PC-3 (cell line): ENCODE data around the gene LRBA. TPM values are rescaled to one million over a fixed set of nuclear protein-coding genes. Genes with fewer than 3 reads are reported as not detected.
"Not testable (repeated sequence)": the region's sequence is repeated elsewhere in the genome, so short reads cannot be mapped to it uniquely, and the experiment has no call there.

ENCODE experiments used
- ATAC-seq: fragments of 200-7000 bp; cut with Tn5 transposase; 2 replicates; pipeline ENCODE4 v1.9.1; 2020; ENCODE audit warnings: mild to moderate bottlenecking, moderate library complexity
- BruUV-seq: library from RNA; stranded (reverse); fragments of 400-500 nt; replicated peaks from 2 replicates; lab custom pipeline; 2021; lab: Mats Ljungman, UMichigan
- CTCF ChIA-PET: fragments of 300-600 bp; sonication (Branson Sonifier 250); formaldehyde crosslinking; loops from one replicate; lab custom pipeline; 2022; ENCODE audit warnings: antibody characterized with exemption; lab: Charles Lee
- POLR2A ChIA-PET: fragments of 300-600 bp; sonication (Branson Sonifier 250); formaldehyde crosslinking; loops from one replicate; lab custom pipeline; 2022; ENCODE audit warnings: antibody characterized with exemption; ENCODE audit not compliant: unreplicated experiment; lab: Charles Lee
- DNase-seq: peaks from one replicate; pipeline ENCODE4 v3.0.0-alpha.2; 2015
- H2AFZ ChIP-seq: fragments of 300-600 bp; sonication (generic); 2 replicates; pipeline ENCODE4 v1.6.0; 2016; ENCODE audit warnings: antibody characterized with exemption, low read length
- H3F3A ChIP-seq: fragments of 300-600 bp; sonication (generic); one replicate; pipeline ENCODE4 v1.6.0; 2017; ENCODE audit warnings: antibody characterized with exemption, low read length, control low read depth, mild to moderate bottlenecking; ENCODE audit not compliant: unreplicated experiment
- H3K27ac ChIP-seq: fragments of 300-600 bp; sonication (generic); 2 replicates; pipeline ENCODE4 v1.5.1; 2016; ENCODE audit warnings: mild to moderate bottlenecking, low read length
- H3K27me3 ChIP-seq: fragments of 300-600 bp; sonication (generic); 2 replicates; pipeline ENCODE4 v1.6.1; 2016; ENCODE audit warnings: low read length, mixed read lengths
- H3K36me3 ChIP-seq: fragments of 300-600 bp; sonication (generic); 2 replicates; pipeline ENCODE4 v1.6.1; 2016; ENCODE audit warnings: low read depth, mixed run types, low read length, mixed read lengths
- H3K4me1 ChIP-seq: fragments of 300-600 bp; sonication (generic); 2 replicates; pipeline ENCODE4 v1.5.1; 2016; ENCODE audit warnings: low read length; ENCODE audit not compliant: insufficient read depth
- H3K4me2 ChIP-seq: fragments of 300-600 bp; sonication (generic); 2 replicates; pipeline ENCODE4 v1.6.0; 2016; ENCODE audit warnings: low read length
- H3K4me3 ChIP-seq: fragments of 300-600 bp; sonication (generic); 2 replicates; pipeline ENCODE4 v1.5.1; 2016; ENCODE audit warnings: mild to moderate bottlenecking, low read length, mixed read lengths
- H3K79me2 ChIP-seq: fragments of 300-600 bp; sonication (generic); 2 replicates; pipeline ENCODE4 v1.6.1; 2017; ENCODE audit warnings: low read length, mixed read lengths
- H3K9ac ChIP-seq: fragments of 300-600 bp; sonication (generic); 2 replicates; pipeline ENCODE4 v1.6.0; 2016; ENCODE audit warnings: mild to moderate bottlenecking, low read length
- H3K9me2 ChIP-seq: fragments of 300-600 bp; sonication (generic); replicated peaks from 2 replicates; pipeline ENCODE4 v1.6.1; 2016; ENCODE audit warnings: mixed run types, low read length, mixed read lengths
- H3K9me3 ChIP-seq: fragments of 300-600 bp; sonication (generic); 2 replicates; pipeline ENCODE4 v1.6.1; 2016; ENCODE audit warnings: low read length, mixed read lengths
- H4K20me1 ChIP-seq: fragments of 300-600 bp; sonication (generic); 2 replicates; pipeline ENCODE4 v1.6.1; 2016; ENCODE audit warnings: low read length, mixed read lengths
- EZH2 ChIP-seq: fragments of 300-600 bp; sonication (generic); IDR thresholded peaks from one replicate; pipeline ENCODE4 v1.6.1; 2017; ENCODE audit warnings: antibody characterized with exemption, mild to moderate bottlenecking, low read length; ENCODE audit not compliant: unreplicated experiment
- EZH2phosphoT487 ChIP-seq: fragments of 300-600 bp; sonication (generic); IDR thresholded peaks from 2 replicates; pipeline ENCODE4 v1.6.1; 2018; ENCODE audit warnings: mild to moderate bottlenecking, antibody characterized with exemption, low read length, borderline replicate concordance
- intact Hi-C: fragments of 100-400 bp; cut with micrococcal nuclease; formaldehyde crosslinking; loops from 2 replicates; pipeline ENCODE4 v1.9.0; 2023
- total RNA-seq: library from RNA; depleted of rRNA; stranded (reverse); fragments of >200 nt; gene quantifications from 2 replicates; pipeline ENCODE4 v1.2.3, GENCODE V29; 2014
- TF ChIP-seq, protein P1 (sequence below): fragments of 300-600 bp; sonication (generic); conservative IDR thresholded peaks from 2 replicates; pipeline ENCODE4 v1.5.1; 2017; ENCODE audit warnings: antibody characterized with exemption, low read depth, mild to moderate bottlenecking, low read length

Gene LRBA
- total RNA-seq, 1 experiment from 2014 or later, result 40.8 TPM

DNA sequence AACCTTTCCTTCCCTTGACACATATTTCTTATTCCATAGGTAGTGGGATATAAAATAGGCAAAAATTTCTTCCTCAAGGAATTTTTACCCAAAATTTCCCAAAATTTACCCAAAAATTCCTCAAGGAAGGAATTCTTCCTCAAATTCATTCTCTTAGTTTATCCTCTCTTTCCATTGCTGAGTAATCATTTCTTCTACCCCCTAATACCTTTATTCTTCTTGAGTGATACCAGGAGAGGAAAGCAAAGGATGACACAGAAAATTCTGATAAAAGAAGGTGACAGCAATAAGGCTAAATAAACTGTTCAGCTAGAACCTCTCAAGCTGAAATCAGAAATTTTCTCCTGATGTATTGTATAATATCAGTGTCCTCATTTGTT, 624.6 kb downstream of the LRBA start:
- H3K36me3 ChIP-seq, result no peaks in the 10 kb centered on the region
- H3K4me1 ChIP-seq, result no peaks in the 10 kb centered on the region
- ATAC-seq, result no peak
- ChIA-PET POLR2A (no interaction called here), CTCF (no interaction called here)
- H3K4me3 ChIP-seq, result no peak overlapping the region
- H4K20me1 ChIP-seq, result no peaks in the 10 kb centered on the region
- DNase-seq, result no peak
- H2AFZ ChIP-seq, result no peak overlapping the region
- no peaks in the 10 kb centered on the region for H3K79me2 ChIP-seq
- BruUV-seq, result no TSS peak
- intact Hi-C loops, result no loop called here
- H3K4me2 ChIP-seq, result no peak overlapping the region
- TF ChIP-seq EZH2 (no peak), EZH2phosphoT487 (no peak)
- TF ChIP-seq, protein P1, sequence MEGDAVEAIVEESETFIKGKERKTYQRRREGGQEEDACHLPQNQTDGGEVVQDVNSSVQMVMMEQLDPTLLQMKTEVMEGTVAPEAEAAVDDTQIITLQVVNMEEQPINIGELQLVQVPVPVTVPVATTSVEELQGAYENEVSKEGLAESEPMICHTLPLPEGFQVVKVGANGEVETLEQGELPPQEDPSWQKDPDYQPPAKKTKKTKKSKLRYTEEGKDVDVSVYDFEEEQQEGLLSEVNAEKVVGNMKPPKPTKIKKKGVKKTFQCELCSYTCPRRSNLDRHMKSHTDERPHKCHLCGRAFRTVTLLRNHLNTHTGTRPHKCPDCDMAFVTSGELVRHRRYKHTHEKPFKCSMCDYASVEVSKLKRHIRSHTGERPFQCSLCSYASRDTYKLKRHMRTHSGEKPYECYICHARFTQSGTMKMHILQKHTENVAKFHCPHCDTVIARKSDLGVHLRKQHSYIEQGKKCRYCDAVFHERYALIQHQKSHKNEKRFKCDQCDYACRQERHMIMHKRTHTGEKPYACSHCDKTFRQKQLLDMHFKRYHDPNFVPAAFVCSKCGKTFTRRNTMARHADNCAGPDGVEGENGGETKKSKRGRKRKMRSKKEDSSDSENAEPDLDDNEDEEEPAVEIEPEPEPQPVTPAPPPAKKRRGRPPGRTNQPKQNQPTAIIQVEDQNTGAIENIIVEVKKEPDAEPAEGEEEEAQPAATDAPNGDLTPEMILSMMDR, result no peak
- no peaks in the 10 kb centered on the region for H3F3A ChIP-seq
- no peaks in the 10 kb centered on the region for H3K9me3 ChIP-seq
- no peak overlapping the region for H3K9ac ChIP-seq
- no peaks in the 10 kb centered on the region for H3K27me3 ChIP-seq
- no peaks in the 10 kb centered on the region for H3K9me2 ChIP-seq
- H3K27ac ChIP-seq, result no peak overlapping the region

DNA sequence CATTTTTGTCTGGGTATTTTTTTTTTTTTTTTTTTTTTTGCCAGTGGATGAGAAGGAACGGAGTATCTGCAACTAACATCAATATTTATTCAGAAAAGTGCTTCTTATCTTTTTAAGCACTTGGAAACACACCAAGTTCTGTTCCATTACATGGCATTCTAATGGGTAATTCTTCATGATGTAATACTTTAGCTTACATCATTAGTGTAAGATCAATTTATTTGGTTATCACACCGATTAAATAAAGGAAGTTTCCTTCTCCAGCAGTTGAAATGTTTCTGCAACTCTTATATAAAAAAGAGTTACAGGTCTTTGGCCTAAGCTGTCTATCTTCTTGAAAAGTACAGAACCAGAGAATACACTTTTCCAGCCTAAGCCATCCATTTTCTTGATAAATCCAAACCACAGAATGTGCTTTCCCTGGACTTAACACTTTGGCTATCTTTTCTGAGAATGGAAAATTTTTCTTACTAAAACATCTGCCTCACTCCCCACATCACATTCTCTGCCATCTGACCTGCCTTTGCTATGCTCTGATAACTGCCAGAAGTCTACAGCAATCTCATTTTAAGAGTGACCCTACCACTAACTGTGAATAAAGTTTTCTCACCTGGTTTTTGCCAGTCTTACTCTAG, 625.1 kb downstream of the LRBA start:
- Histone ChIP-seq H3K79me2 (no peaks in the 10 kb centered on the region), H3F3A (no peaks in the 10 kb centered on the region), H3K9me3 (no peaks in the 10 kb centered on the region), H3K27ac (no peak overlapping the region), H4K20me1 (no peaks in the 10 kb centered on the region), H3K9ac (no peak overlapping the region), H2AFZ (no peak overlapping the region), H3K27me3 (no peaks in the 10 kb centered on the region), H3K4me2 (no peak overlapping the region), H3K4me3 (no peak overlapping the region), H3K4me1 (no peaks in the 10 kb centered on the region), H3K36me3 (no peaks in the 10 kb centered on the region), H3K9me2 (no peaks in the 10 kb centered on the region)
- ChIA-PET POLR2A (no interaction called here), CTCF (no interaction called here)
- TF ChIP-seq, protein P1, result no peak
- TF ChIP-seq EZH2, result no peak
- no peak for TF ChIP-seq EZH2phosphoT487
- ATAC-seq, result no peak
- no peak for DNase-seq
- BruUV-seq, result no TSS peak
- intact Hi-C loops, result no loop called here

DNA sequence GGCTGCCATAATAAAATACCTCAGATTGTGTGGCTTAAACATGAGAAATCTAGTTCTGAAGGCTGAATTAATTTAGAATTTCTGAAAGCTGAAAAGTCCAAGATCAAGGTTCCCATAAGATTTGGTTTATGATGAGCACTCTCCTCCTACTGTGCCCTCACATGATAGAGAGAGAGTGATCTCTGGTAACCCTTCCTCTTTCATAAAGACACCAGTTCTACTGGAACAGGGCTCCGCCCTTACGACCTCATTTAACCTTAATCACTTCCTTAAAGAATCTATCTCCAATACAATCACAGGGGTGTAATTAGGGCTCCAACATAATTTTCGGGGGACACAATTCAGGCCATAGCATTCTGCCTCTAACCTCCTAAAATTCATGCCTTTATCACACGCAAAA, 627.1 kb downstream of the LRBA start:
- BruUV-seq, result no TSS peak
- Histone ChIP-seq H3K9me2 (no peaks in the 10 kb centered on the region), H3K9me3 (no peaks in the 10 kb centered on the region), H3F3A (no peaks in the 10 kb centered on the region), H3K27me3 (no peaks in the 10 kb centered on the region), H3K9ac (no peak overlapping the region), H3K36me3 (no peaks in the 10 kb centered on the region), H3K79me2 (no peaks in the 10 kb centered on the region), H3K27ac (no peak overlapping the region), H3K4me3 (no peak overlapping the region), H3K4me1 (no peaks in the 10 kb centered on the region), H4K20me1 (no peaks in the 10 kb centered on the region), H2AFZ (no peak overlapping the region), H3K4me2 (no peak overlapping the region)
- DNase-seq (no peak), ATAC-seq (no peak)
- ChIA-PET CTCF (no interaction called here), POLR2A (no interaction called here)
- TF ChIP-seq EZH2phosphoT487 (no peak), EZH2 (no peak)
- TF ChIP-seq, protein P1, result no peak
- intact Hi-C loops, result no loop called here

DNA sequence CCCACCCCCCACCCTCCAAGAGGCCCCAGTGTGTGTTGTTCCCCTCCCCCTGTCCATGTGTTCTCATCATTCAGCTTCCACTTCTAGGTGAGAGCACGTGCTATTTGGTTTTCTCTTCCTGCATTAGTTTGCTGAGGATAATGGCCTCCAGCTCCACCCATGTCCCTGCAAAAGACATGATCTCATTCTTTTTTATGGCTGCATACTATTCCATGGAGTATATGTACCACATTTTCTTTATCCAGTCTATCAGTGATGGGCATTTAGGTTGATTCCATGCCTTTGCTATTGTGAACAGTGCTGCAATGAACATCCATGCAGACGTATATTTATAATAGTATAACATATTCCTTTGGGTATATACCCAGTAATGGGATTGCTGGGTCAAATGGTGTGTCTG, 628.7 kb downstream of the LRBA start:
- H3K4me2 ChIP-seq, H3F3A ChIP-seq, CTCF ChIA-PET, BruUV-seq, H3K9ac ChIP-seq, H3K4me1 ChIP-seq, DNase-seq, ATAC-seq, H3K9me3 ChIP-seq, H4K20me1 ChIP-seq, H3K36me3 ChIP-seq, H3K27ac ChIP-seq, H3K4me3 ChIP-seq, H3K9me2 ChIP-seq, H3K27me3 ChIP-seq, intact Hi-C loops, H2AFZ ChIP-seq, POLR2A ChIA-PET, H3K79me2 ChIP-seq: not testable (repeated sequence)
